Naive B cell (primary cell): ENCODE results near the gene MARK1. TPM values are rescaled to one million over a fixed set of nuclear protein-coding genes. Genes with fewer than 3 reads are reported as not detected.

ENCODE experiments used
- ATAC-seq, 2 donors: fragments of 150-1000 bp; cut with Tn5 transposase; 2 replicates each; pipeline ENCODE4 v1.10.0; 2021; ENCODE audit warnings: low read depth in 2 of 2, mild to moderate bottlenecking in 2 of 2, moderate library complexity in 2 of 2
- DNase-seq: peaks from one replicate; pipeline ENCODE4 v3.0.0; 2022
- H3K27ac Mint-ChIP-seq, 6 donors: one replicate each; pipeline ENCODE4 v1.8.0; 2020 to 2022; ENCODE audit warnings: mild to moderate bottlenecking in 6 of 6, mixed read lengths in 6 of 6, moderate library complexity in 5 of 6, inconsistent platforms in 2 of 6
- H3K27me3 Mint-ChIP-seq, 3 donors: one replicate each; pipeline ENCODE4 v1.8.0; 2021 to 2022; ENCODE audit warnings: mixed read lengths in 3 of 3, mild to moderate bottlenecking in 1 of 3
- H3K36me3 Mint-ChIP-seq, 2 donors: one replicate each; pipeline ENCODE4 v1.8.0; 2020 to 2022; ENCODE audit warnings: mixed read lengths in 2 of 2, inconsistent platforms in 1 of 2, mild to moderate bottlenecking in 1 of 2
- H3K4me1 Mint-ChIP-seq, 3 donors: one replicate each; pipeline ENCODE4 v1.8.0; 2020 to 2022; ENCODE audit warnings: mixed read lengths in 3 of 3, inconsistent platforms in 1 of 3, mild to moderate bottlenecking in 1 of 3, moderate library complexity in 1 of 3
- H3K4me3 Mint-ChIP-seq, 8 donors: one replicate each; pipeline ENCODE4 v1.8.0; 2020 to 2022; ENCODE audit warnings: mild to moderate bottlenecking in 8 of 8, mixed read lengths in 8 of 8, moderate library complexity in 8 of 8, inconsistent platforms in 2 of 8
- H3K9me3 Mint-ChIP-seq, 7 donors: one replicate each; pipeline ENCODE4 v1.8.0; 2020 to 2022; ENCODE audit warnings: mixed read lengths in 7 of 7, mild to moderate bottlenecking in 5 of 7, inconsistent platforms in 2 of 7, moderate library complexity in 1 of 7
- polyA plus RNA-seq, 6 donors: library from polyadenylated mRNA; unstranded; fragments of 300-500 nt; fragmentation: Illumina TruSeq; gene quantifications; one replicate each; pipeline ENCODE4 v1.2.3, GENCODE V29; 2021; ENCODE audit warnings: low read depth in 6 of 6

MARK1 gene
- polyA plus RNA-seq, 6 donors from 2014 or later: 0.09 to 0.10 TPM; not detected in 4

- ATAC-seq (no peak), DNase-seq (no peak)
- H3K4me3 Mint-ChIP-seq: no peak overlapping the region
- no peaks in the 10 kb centered on the region for H3K36me3 Mint-ChIP-seq
- H3K9me3 Mint-ChIP-seq: no peaks in the 10 kb centered on the region
- no peaks in the 10 kb centered on the region for H3K4me1 Mint-ChIP-seq
- H3K27ac Mint-ChIP-seq: no peak overlapping the region
- peaks cover 0 to 14% (median 1%) of the 10 kb centered on the region in 3 donors for H3K27me3 Mint-ChIP-seq
Measured at GRCh38 chr1:220511785-220512184, 16.2 kb upstream of the MARK1 start.

GRCh38 chr1:220513834-220514233 lies 14.1 kb upstream of the MARK1 start:
- no peak for ATAC-seq
- Mint-ChIP-seq H3K4me3 (no peak overlapping the region), H3K36me3 (no peaks in the 10 kb centered on the region), H3K27ac (no peak overlapping the region), H3K9me3 (no peaks in the 10 kb centered on the region), H3K4me1 (no peaks in the 10 kb centered on the region), H3K27me3 (peaks cover 11 to 23% (median 13%) of the 10 kb centered on the region in 3 donors)
- DNase-seq: no peak

DNA sequence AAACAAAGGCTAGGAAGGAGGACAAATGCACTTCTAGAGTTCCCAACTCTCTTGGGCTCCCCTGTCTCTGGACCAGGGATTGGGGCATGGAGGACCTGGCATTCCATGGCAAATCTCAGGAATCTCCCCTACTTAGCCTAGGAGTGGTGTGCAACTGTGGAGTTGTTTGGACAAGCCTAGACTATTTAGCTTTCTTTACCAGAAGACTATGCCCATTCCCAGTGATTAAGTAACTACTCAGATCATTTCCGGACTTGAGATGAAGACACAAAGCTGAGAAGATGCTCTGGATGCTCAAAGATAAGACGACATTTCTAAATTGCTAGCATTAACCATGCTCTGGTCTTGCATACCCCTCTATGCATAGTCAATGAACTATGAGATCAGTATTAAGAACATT lies 13.7 kb upstream of the MARK1 start:
- Mint-ChIP-seq H3K4me1 (no peaks in the 10 kb centered on the region), H3K9me3 (no peaks in the 10 kb centered on the region), H3K36me3 (no peaks in the 10 kb centered on the region), H3K27ac (no peak overlapping the region), H3K4me3 (no peak overlapping the region), H3K27me3 (peaks cover 11 to 23% (median 17%) of the 10 kb centered on the region in 3 donors)
- DNase-seq: no peak
- no peak for ATAC-seq

DNA sequence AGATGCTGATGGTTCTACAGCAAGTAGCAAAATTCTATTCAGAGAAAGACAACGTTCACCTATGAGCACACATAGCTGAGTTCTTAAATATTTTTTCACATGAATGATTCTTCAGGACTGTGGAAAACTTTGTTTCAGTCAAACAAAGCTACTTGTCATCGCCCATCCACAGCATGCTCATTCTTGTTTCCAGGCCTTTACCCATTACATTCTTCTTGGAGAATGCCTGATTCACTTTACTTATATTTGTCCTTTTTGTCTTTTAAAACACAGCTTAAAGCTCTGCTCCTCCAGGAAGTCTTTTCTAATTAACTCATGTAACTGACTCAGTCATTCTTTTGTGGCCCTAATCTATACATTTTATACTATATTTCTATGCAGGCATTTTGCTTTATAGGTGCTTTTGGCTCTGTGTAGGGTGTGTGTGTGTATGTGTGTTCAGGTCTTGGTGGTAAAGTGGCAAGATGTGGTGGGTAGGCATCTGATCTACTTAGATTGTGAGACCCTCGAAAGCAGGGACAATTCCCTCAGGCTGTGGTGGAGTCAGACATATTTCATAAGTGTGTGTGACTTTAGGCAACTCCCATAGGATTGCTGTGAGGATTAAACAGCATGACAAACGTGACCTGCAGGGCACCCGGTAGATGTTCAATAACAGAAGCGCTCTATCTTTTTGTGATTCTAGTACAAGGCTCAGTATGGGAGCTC lies 11.8 kb upstream of the MARK1 start:
- Mint-ChIP-seq H3K27ac (no peak overlapping the region), H3K4me1 (no peaks in the 10 kb centered on the region), H3K27me3 (peaks cover 11 to 27% (median 22%) of the 10 kb centered on the region in 3 donors), H3K4me3 (no peak overlapping the region), H3K9me3 (no peaks in the 10 kb centered on the region), H3K36me3 (no peaks in the 10 kb centered on the region)
- DNase-seq: no peak
- no peak for ATAC-seq

DNA sequence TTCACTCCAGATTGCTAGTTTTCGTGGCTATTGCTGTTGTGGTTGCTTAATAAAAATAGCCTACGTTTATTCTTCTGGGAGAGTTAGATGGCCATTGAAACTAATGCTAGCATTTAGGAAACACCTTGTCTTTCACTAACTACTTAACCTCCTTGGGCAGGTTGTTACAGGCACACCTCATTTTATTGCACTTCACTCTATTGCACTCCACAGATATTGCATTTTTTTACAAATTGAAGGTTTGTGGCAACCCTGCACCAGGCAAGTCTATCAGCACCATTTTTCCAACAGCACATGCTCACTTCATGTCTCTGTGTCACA lies 11.3 kb upstream of the MARK1 start:
- Mint-ChIP-seq H3K36me3 (no peaks in the 10 kb centered on the region), H3K9me3 (no peaks in the 10 kb centered on the region), H3K4me3 (no peak overlapping the region), H3K4me1 (no peaks in the 10 kb centered on the region), H3K27me3 (peaks cover 11 to 27% (median 18%) of the 10 kb centered on the region in 3 donors), H3K27ac (no peak overlapping the region)
- ATAC-seq (no peak), DNase-seq (no peak)

DNA sequence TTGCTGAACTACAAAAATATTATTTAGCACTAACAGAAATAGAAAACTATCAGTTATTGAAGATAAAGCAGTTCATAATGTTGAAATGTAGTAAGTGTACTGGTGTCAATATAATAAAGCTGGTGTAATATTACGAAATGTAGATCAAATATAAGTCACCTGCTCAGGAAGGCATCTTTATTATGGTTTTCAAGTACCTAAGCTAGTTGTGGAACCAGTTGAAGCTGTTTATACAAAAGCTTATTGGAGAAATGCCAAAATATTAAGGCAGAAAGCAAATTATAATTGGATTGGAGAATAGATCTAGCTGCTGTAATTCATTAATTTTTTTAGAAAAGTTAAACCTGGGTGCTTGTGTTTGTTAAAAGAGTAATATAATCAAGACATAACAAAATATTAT lies 6.2 kb upstream of the MARK1 start:
- Mint-ChIP-seq H3K27me3 (peaks cover 44 to 60% (median 46%) of the 10 kb centered on the region in 3 donors), H3K4me1 (no peaks in the 10 kb centered on the region)
- ATAC-seq: no peak

GRCh38 chr1:220526294-220526693 lies 1.6 kb upstream of the MARK1 start:
- Mint-ChIP-seq H3K9me3 (peaks cover 0 to 14% (median 0%) of the 10 kb centered on the region in 7 donors), H3K4me3 (peak overlapping the region in 3 of 8 donors; percentile 24 to 88 (median 82)), H3K27ac (no peak overlapping the region), H3K27me3 (peaks cover 62 to 72% (median 62%) of the 10 kb centered on the region in 3 donors), H3K4me1 (peaks cover 14 to 18% (median 16%) of the 10 kb centered on the region in 3 donors), H3K36me3 (peaks cover 0 to 9% of the 10 kb centered on the region in 2 donors)
- no peak for DNase-seq
- no peak for ATAC-seq

More for the DNA sequence above, 6.2 kb upstream of the MARK1 start:
- no peak for DNase-seq
- Mint-ChIP-seq H3K9me3 (peaks cover 0 to 3% (median 0%) of the 10 kb centered on the region in 7 donors), H3K36me3 (no peaks in the 10 kb centered on the region), H3K4me3 (no peak overlapping the region), H3K27ac (no peak overlapping the region)

- peaks cover 0 to 14% (median 0%) of the 10 kb centered on the region in 7 donors for H3K9me3 Mint-ChIP-seq
- peak overlapping the region; percentile 76 to 92 (median 87) for H3K4me3 Mint-ChIP-seq
- H3K36me3 Mint-ChIP-seq: peaks cover 0 to 9% of the 10 kb centered on the region in 2 donors
- ATAC-seq: peak; percentile 17 to 34
- no peak for DNase-seq
- H3K4me1 Mint-ChIP-seq: peaks cover 14 to 18% (median 16%) of the 10 kb centered on the region in 3 donors
- peaks cover 61 to 72% (median 64%) of the 10 kb centered on the region in 3 donors for H3K27me3 Mint-ChIP-seq
- peak overlapping the region in 3 of 6 donors; percentile 8 to 53 (median 8) for H3K27ac Mint-ChIP-seq
Measured at GRCh38 chr1:220527279-220527907, 543 bp upstream of the MARK1 start.

GRCh38 chr1:220528679-220529501 lies 954 bp downstream of the MARK1 start:
- Mint-ChIP-seq H3K27ac (peak overlapping the region in 3 of 6 donors; percentile 48 to 88 (median 77)), H3K36me3 (peaks cover 0 to 9% of the 10 kb centered on the region in 2 donors), H3K9me3 (peaks cover 2 to 22% (median 5%) of the 10 kb centered on the region in 7 donors), H3K4me3 (peak overlapping the region; percentile 56 to 84 (median 76)), H3K27me3 (peaks cover 62 to 67% (median 66%) of the 10 kb centered on the region in 3 donors), H3K4me1 (peaks cover 14 to 18% (median 16%) of the 10 kb centered on the region in 3 donors)
- ATAC-seq: peak; percentile 16 to 24
- no peak for DNase-seq

DNA sequence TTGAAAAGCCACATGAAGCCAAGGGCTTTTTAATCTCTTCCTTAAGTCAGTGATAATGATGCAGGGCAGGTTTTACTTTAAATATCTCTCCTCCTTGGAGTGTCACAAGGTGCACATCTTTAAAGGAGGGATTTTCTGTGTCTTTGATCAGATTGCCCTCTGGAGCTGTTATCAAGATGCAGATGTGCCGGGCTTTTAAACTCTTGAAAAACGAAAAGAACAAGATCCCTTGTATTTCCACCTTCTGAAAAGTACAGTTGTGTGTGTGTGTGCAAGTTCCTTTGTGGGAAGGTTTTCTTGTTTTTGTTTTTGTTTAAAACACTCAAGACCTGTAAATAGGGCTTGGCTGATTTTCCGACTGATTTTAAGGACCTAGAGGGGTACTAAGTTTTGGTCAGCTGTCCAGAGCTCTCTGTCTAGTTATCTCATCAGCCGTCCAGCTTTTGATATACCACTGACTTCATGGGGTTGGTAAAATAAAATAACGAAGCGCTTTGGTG lies 1.6 kb downstream of the MARK1 start:
- Mint-ChIP-seq H3K27ac (peak overlapping the region in 1 of 6 donors; percentile 48), H3K9me3 (peaks cover 7 to 29% (median 9%) of the 10 kb centered on the region in 7 donors), H3K27me3 (peaks cover 61 to 66% (median 64%) of the 10 kb centered on the region in 3 donors), H3K4me1 (peaks cover 14 to 18% (median 16%) of the 10 kb centered on the region in 3 donors), H3K4me3 (peak overlapping the region in 7 of 8 donors; percentile 20 to 84 (median 66)), H3K36me3 (peaks cover 4 to 9% of the 10 kb centered on the region in 2 donors)
- DNase-seq: no peak
- no peak for ATAC-seq

GRCh38 chr1:220533504-220534109 lies 5.7 kb downstream of the MARK1 start:
- Mint-ChIP-seq H3K27me3 (peaks cover 33 to 42% (median 38%) of the 10 kb centered on the region in 3 donors), H3K4me3 (no peak overlapping the region), H3K4me1 (peaks cover 7 to 8% (median 8%) of the 10 kb centered on the region in 3 donors), H3K36me3 (peaks cover 0 to 6% of the 10 kb centered on the region in 2 donors), H3K9me3 (peaks cover 11 to 31% (median 18%) of the 10 kb centered on the region in 7 donors), H3K27ac (peak overlapping the region in 2 of 6 donors; percentile 14 to 28)
- ATAC-seq: no peak
- DNase-seq: no peak

GRCh38 chr1:220544901-220545303 lies 17.0 kb downstream of the MARK1 start:
- DNase-seq (no peak), ATAC-seq (no peak)

More at GRCh38 chr1:220544901-220545303, 17.0 kb downstream of the MARK1 start:
- H3K36me3 Mint-ChIP-seq: peaks cover 0 to 10% of the 10 kb centered on the region in 2 donors
- no peak overlapping the region for H3K4me3 Mint-ChIP-seq
- peaks cover 0 to 6% (median 2%) of the 10 kb centered on the region in 7 donors for H3K9me3 Mint-ChIP-seq
- no peaks in the 10 kb centered on the region for H3K4me1 Mint-ChIP-seq
- no peak overlapping the region for H3K27ac Mint-ChIP-seq
- H3K27me3 Mint-ChIP-seq: peaks cover 19 to 41% (median 24%) of the 10 kb centered on the region in 3 donors
